SK-N-SH (cell line): ENCODE data around the gene ZP1. TPM values are rescaled to one million over a fixed set of nuclear protein-coding genes. Genes with fewer than 3 reads are reported as not detected.

Experiments
- CTCF ChIA-PET: fragments of 300-600, 350-600 bp; formaldehyde crosslinking; extraction: SDS; loops from one replicate; lab custom pipeline; 2021; lab: Yijun Ruan, JAX
- POLR2A ChIA-PET: fragments of 350-600 bp; sonication (Branson Sonifier 250); formaldehyde crosslinking; extraction: SDS; loops from one replicate; lab custom pipeline; 2020; ENCODE audit warnings: antibody characterized with exemption, inconsistent platforms; lab: Yijun Ruan, JAX
- DNase-seq: peaks from one replicate; pipeline ENCODE4 v3.0.0; 2012
- H2AFZ ChIP-seq: fragments of 200-600 bp; sonication (generic); 2 replicates; pipeline ENCODE4 v1.8.1; 2016; ENCODE audit warnings: antibody characterized with exemption, mild to moderate bottlenecking, low read depth
- H3F3A ChIP-seq: fragments of 200-600 bp; sonication (generic); replicated peaks from 2 replicates; pipeline ENCODE3; 2016; ENCODE audit warnings: antibody characterized with exemption, mild to moderate bottlenecking; ENCODE audit not compliant: insufficient read depth
- H3K27ac ChIP-seq, 2 experiments: fragments of 200-500 bp in 1 of 2; fragments of 200-600 bp in 1 of 2; sonication (Bioruptor generic) in 1 of 2; sonication (generic), shearing (Covaris generic) in 1 of 2; 2 replicates each; pipeline versions ENCODE4 v1.5.1 to v1.6.1; 2014 to 2016; ENCODE audit warnings: low read depth in 2 of 2, inconsistent platforms in 1 of 2, low read length in 1 of 2, mild to moderate bottlenecking in 1 of 2, mixed read lengths in 1 of 2
- H3K27me3 ChIP-seq: fragments of 200-600 bp; sonication (generic), shearing (Covaris generic); 2 replicates; pipeline ENCODE4 v1.6.1; 2016; ENCODE audit warnings: mixed run types; ENCODE audit not compliant: insufficient read depth
- H3K36me3 ChIP-seq, 2 experiments: fragments of 200-500 bp in 1 of 2; fragments of 200-600 bp in 1 of 2; sonication (Bioruptor generic) in 1 of 2; sonication (generic) in 1 of 2; replicated peaks in 1 of 2; 2 replicates each; pipeline versions ENCODE3 to v1.5.1; 2014 to 2016; ENCODE audit warnings: low read length in 1 of 2, mild to moderate bottlenecking in 1 of 2; ENCODE audit not compliant: insufficient read depth in 2 of 2, control insufficient read depth in 1 of 2
- H3K4me1 ChIP-seq, 2 experiments: fragments of 200-500 bp in 1 of 2; fragments of 200-600 bp in 1 of 2; sonication (Bioruptor generic) in 1 of 2; sonication (generic), shearing (Covaris generic) in 1 of 2; 2 replicates each; pipeline versions ENCODE4 v1.5.1 to v1.6.1; 2014 to 2016; ENCODE audit warnings: low read depth in 1 of 2, low read length in 1 of 2, mixed run types in 1 of 2; ENCODE audit not compliant: insufficient read depth in 2 of 2, control insufficient read depth in 1 of 2
- H3K4me2 ChIP-seq: fragments of 200-600 bp; sonication (generic), shearing (Covaris generic); 2 replicates; pipeline ENCODE4 v1.6.1; 2017; ENCODE audit warnings: mixed run types
- H3K4me3 ChIP-seq, 2 experiments: fragments of 200-500 bp in 1 of 2; fragments of 200-600 bp in 1 of 2; sonication (Bioruptor generic) in 1 of 2; sonication (generic), shearing (Covaris generic) in 1 of 2; 2 replicates each; pipeline versions ENCODE4 v1.5.1 to v1.8.1; 2014 to 2016; ENCODE audit warnings: low read depth in 2 of 2, inconsistent platforms in 1 of 2, low read length in 1 of 2, mild to moderate bottlenecking in 1 of 2, mixed read lengths in 1 of 2, moderate library complexity in 1 of 2
- H3K79me2 ChIP-seq: fragments of 200-600 bp; sonication (generic); 2 replicates; pipeline ENCODE4 v1.8.1; 2017; ENCODE audit warnings: mild to moderate bottlenecking; ENCODE audit not compliant: insufficient read depth
- H3K9ac ChIP-seq: fragments of 200-600 bp; sonication (generic); 2 replicates; pipeline ENCODE4 v1.6.1; 2017; ENCODE audit warnings: mixed run types
- H3K9me2 ChIP-seq: fragments of 200-600 bp; sonication (generic); 2 replicates; pipeline ENCODE4 v1.6.1; 2017; ENCODE audit warnings: mixed run types
- H3K9me3 ChIP-seq: fragments of 200-600 bp; sonication (generic); 2 replicates; pipeline ENCODE4 v1.6.1; 2017; ENCODE audit warnings: mixed run types, mild to moderate bottlenecking, moderate library complexity
- H4K20me1 ChIP-seq: fragments of 200-600 bp; sonication (generic); 2 replicates; pipeline ENCODE4 v1.6.1; 2017; ENCODE audit warnings: mild to moderate bottlenecking, mixed run types; ENCODE audit not compliant: insufficient read depth
- EP300 ChIP-seq, 2 experiments: IDR thresholded peaks; 2 replicates each; pipeline versions ENCODE4 v1.4.0 to v1.6.1; 2012; ENCODE audit warnings: borderline replicate concordance in 1 of 2, low read depth in 1 of 2, low read length in 1 of 2
- FOSL2 ChIP-seq: IDR thresholded peaks from 2 replicates; pipeline ENCODE4 v1.4.0; 2012; ENCODE audit warnings: low read depth, mild to moderate bottlenecking, moderate library complexity, borderline replicate concordance
- FOXJ3 ChIP-seq: sonication (generic); formaldehyde crosslinking; IDR thresholded peaks from 2 replicates; pipeline ENCODE4 v1.5.1; 2020; ENCODE audit warnings: mild to moderate bottlenecking, missing genetic modification reagents
- GABPA ChIP-seq: IDR thresholded peaks from 2 replicates; pipeline ENCODE4 v1.4.0; 2012; ENCODE audit warnings: low read depth, mild to moderate bottlenecking
- MAX ChIP-seq: IDR thresholded peaks from 2 replicates; pipeline ENCODE4 v1.4.0; 2012; ENCODE audit warnings: low read depth
- MXI1 ChIP-seq: IDR thresholded peaks from 2 replicates; pipeline ENCODE4 v1.6.1; 2012; ENCODE audit warnings: mild to moderate bottlenecking, low read depth, low read length, improper control_type of control experiment
- NFIC ChIP-seq: IDR thresholded peaks from 2 replicates; pipeline ENCODE4 v1.4.0; 2012; ENCODE audit warnings: borderline replicate concordance
- PBX3 ChIP-seq: IDR thresholded peaks from 2 replicates; pipeline ENCODE4; 2012
- POLR2AphosphoS5 ChIP-seq: IDR thresholded peaks from 2 replicates; pipeline ENCODE4 v1.6.1; 2012; ENCODE audit warnings: low read depth, low read length
- RAD21 ChIP-seq: IDR thresholded peaks from 2 replicates; pipeline ENCODE4 v1.6.1; 2012; ENCODE audit warnings: mild to moderate bottlenecking, low read length
- REST ChIP-seq: IDR thresholded peaks from 2 replicates; pipeline ENCODE4 v1.6.1; 2012; ENCODE audit warnings: mild to moderate bottlenecking, low read depth, low read length, moderate library complexity
- RFX5 ChIP-seq: IDR thresholded peaks from 2 replicates; pipeline ENCODE4 v1.6.1; 2012; ENCODE audit warnings: mild to moderate bottlenecking, improper control_type of control experiment, low read length
- SMC3 ChIP-seq: IDR thresholded peaks from 2 replicates; pipeline ENCODE4 v1.6.1; 2012; ENCODE audit warnings: low read depth, low read length, improper control_type of control experiment
- TAF1 ChIP-seq: IDR thresholded peaks from 2 replicates; pipeline ENCODE4 v1.6.1; 2012; ENCODE audit warnings: low read depth, mild to moderate bottlenecking, low read length, moderate library complexity, borderline replicate concordance
- TEAD4 ChIP-seq: IDR thresholded peaks from 2 replicates; pipeline ENCODE4 v1.4.0; 2012; ENCODE audit warnings: mild to moderate bottlenecking, borderline replicate concordance; ENCODE audit not compliant: insufficient read depth
- USF1 ChIP-seq: IDR thresholded peaks from 2 replicates; pipeline ENCODE4 v1.4.0; 2012; ENCODE audit warnings: low read depth, borderline replicate concordance
- USF2 ChIP-seq: fragments of 150-350 bp; IDR thresholded peaks from 2 replicates; pipeline ENCODE4 v1.6.1; 2017; ENCODE audit warnings: antibody characterized with exemption, low read length, low read depth, borderline replicate concordance
- YY1 ChIP-seq: IDR thresholded peaks from 2 replicates; pipeline ENCODE4 v1.4.0; 2012; ENCODE audit warnings: low read depth, mild to moderate bottlenecking
- ZBTB33 ChIP-seq: IDR thresholded peaks from 2 replicates; pipeline ENCODE4 v1.4.0; 2012; ENCODE audit warnings: low read depth, borderline replicate concordance
- WGBS: methylation state at CpG from one replicate; pipeline ENCODE4 v1.1.6; 2017; ENCODE audit warnings: low lambda C conversion rate; 5-methylcytosine and 5-hydroxymethylcytosine counted together
- polyA plus RNA-seq, 3 experiments: library from polyadenylated mRNA; depleted of rRNA; stranded (reverse); fragments of >200 nt; gene quantifications; 2 replicates each; pipeline ENCODE4 v1.2.3, GENCODE V29; 2012

ZP1 gene
- polyA plus RNA-seq, 1 of the 3 experiments (the other 2 are of a cell fraction) = not detected

- Histone ChIP-seq H2AFZ (no peak overlapping the region), H3K27ac (no peak overlapping the region), H3K9me3 (no peaks in the 10 kb centered on the region), H3K27me3 (no peaks in the 10 kb centered on the region; the same call in 1 of the 2 replicates), H3F3A (no peaks in the 10 kb centered on the region), H3K9ac (no peak overlapping the region), H3K4me1 (no peaks in the 10 kb centered on the region), H3K4me3 (no peak overlapping the region), H3K79me2 (no peaks in the 10 kb centered on the region), H3K4me2 (no peak overlapping the region), H3K9me2 (no peaks in the 10 kb centered on the region), H4K20me1 (no peaks in the 10 kb centered on the region), H3K36me3 (no peaks in the 10 kb centered on the region)
- POLR2A ChIA-PET = no interaction called here
- 91% methylated on average over 15 of the region's 15 CpGs for WGBS
- CTCF ChIA-PET = no interaction called here
- no peak for TF ChIP-seq USF2
- TF ChIP-seq MXI1 = no peak
- TF ChIP-seq MAX = no peak
- TF ChIP-seq TAF1 = no peak
- no peak for TF ChIP-seq GABPA
- TF ChIP-seq SMC3 = no peak
- TF ChIP-seq ZBTB33 = no peak
- TF ChIP-seq TEAD4 = no peak
- TF ChIP-seq RFX5 = no peak
- no peak for TF ChIP-seq YY1
- TF ChIP-seq RAD21 = no peak
- no peak for TF ChIP-seq USF1
- no peak for TF ChIP-seq POLR2AphosphoS5
- no peak for TF ChIP-seq EP300 (IDR thresholded peaks at IDR 0.05; ENCODE audit: borderline replicate concordance in 1 of 2, low read depth in 1 of 2, low read length in 1 of 2)
- no peak for TF ChIP-seq NFIC
- TF ChIP-seq PBX3 = no peak
- no peak for TF ChIP-seq FOXJ3 (CRISPR knock-in tag)
- no peak for TF ChIP-seq REST
- no peak for TF ChIP-seq FOSL2
- DNase-seq = no peak
These were observed 7.6 kb upstream of the ZP1 start for GRCh38 chr11:60859616-60860250.
